HG02588 (cell line): ENCODE data around the gene NEK6.

ENCODE experiments used
- ATAC-seq: cut with Tn5 transposase; IDR thresholded peaks from one replicate; pipeline ENCODE4 v1.9.1; 2021; ENCODE audit warnings: mild to moderate bottlenecking, moderate library complexity; ENCODE audit not compliant: unreplicated experiment

The NEK6 gene

GRCh38 chr9:124260769-124261603 lies 3.2 kb downstream of the NEK6 start:
- no peak for ATAC-seq

- no peak for ATAC-seq
These were observed 4.2 kb downstream of the NEK6 start for GRCh38 chr9:124261736-124262648.

- ATAC-seq = no peak
These were observed 4.9 kb downstream of the NEK6 start for GRCh38 chr9:124262649-124262972.

- ATAC-seq = no peak
These were observed 5.5 kb downstream of the NEK6 start for GRCh38 chr9:124263213-124263612.

- ATAC-seq = no peak
These were observed 6.2 kb downstream of the NEK6 start for GRCh38 chr9:124263800-124264426.

- ATAC-seq = peak; percentile 52
These were observed 7.1 kb downstream of the NEK6 start for GRCh38 chr9:124264823-124265233.

GRCh38 chr9:124265551-124265950 lies 7.8 kb downstream of the NEK6 start:
- no peak for ATAC-seq

- ATAC-seq = no peak
These were observed 8.5 kb downstream of the NEK6 start for GRCh38 chr9:124266139-124266825.

- no peak for ATAC-seq
These were observed 9.1 kb downstream of the NEK6 start for GRCh38 chr9:124266826-124267201.

- no peak for ATAC-seq
These were observed 9.6 kb downstream of the NEK6 start for GRCh38 chr9:124267271-124267807.

- no peak for ATAC-seq
These were observed 10.5 kb downstream of the NEK6 start for GRCh38 chr9:124268248-124268647.

- no peak for ATAC-seq
These were observed 10.9 kb downstream of the NEK6 start for GRCh38 chr9:124268661-124269060.

- ATAC-seq = no peak
These were observed 11.8 kb downstream of the NEK6 start for GRCh38 chr9:124269556-124269955.

GRCh38 chr9:124270504-124271335 lies 13.0 kb downstream of the NEK6 start:
- no peak for ATAC-seq

GRCh38 chr9:124271660-124272059 lies 13.9 kb downstream of the NEK6 start:
- ATAC-seq = no peak

GRCh38 chr9:124272118-124272517 lies 14.4 kb downstream of the NEK6 start:
- no peak for ATAC-seq

GRCh38 chr9:124272979-124273378 lies 15.2 kb downstream of the NEK6 start:
- no peak for ATAC-seq

- no peak for ATAC-seq
These were observed 15.8 kb downstream of the NEK6 start for GRCh38 chr9:124273427-124274160.

- ATAC-seq = no peak
These were observed 16.5 kb downstream of the NEK6 start for GRCh38 chr9:124274226-124274625.
